ENCODE data around the gene KDELR3. TPM values are rescaled to one million over a fixed set of nuclear protein-coding genes. Genes with fewer than 3 reads are reported as not detected.
A peak's percentile ranks its signal among the peaks of the same experiment; 100 is the strongest.

KDELR3 gene
- total and polyA plus RNA-seq, 10 donors = 1.00 to 4.9 (median 2.9) TPM

GRCh38 chr22:38460426-38460840 is 7.5 kb upstream of the KDELR3 start:
- no peak for DNase-seq
- H3K27me3 ChIP-seq (replicated peaks in 1 of 7) = peaks cover 0 to 100% (median 47%) of the 10 kb centered on the region in 7 donors
- no peak overlapping the region for H3K4me3 ChIP-seq
- no peak overlapping the region for H3K27ac ChIP-seq
- H3K9me3 ChIP-seq = no peaks in the 10 kb centered on the region
- WGBS, 5 donors = 57 to 75% (median 62%) methylated on average over 8 of the region's 8 CpGs
- no peak for TF ChIP-seq CTCF (IDR thresholded peaks at IDR 0.05 in 8 of 11, conservative IDR thresholded peaks at IDR 0.05 in 3 of 11)
- TF ChIP-seq POLR2A (IDR thresholded peaks at IDR 0.05) = no peak
- no peak for TF ChIP-seq POLR2AphosphoS5 (IDR thresholded peaks at IDR 0.05)
- intact Hi-C loops (cut with DNase I; ENCODE audit: low total_unique reads) = no loop called here
- H3K36me3 ChIP-seq = no peaks in the 10 kb centered on the region
- peaks cover 11 to 41% (median 31%) of the 10 kb centered on the region in 6 donors for H3K4me1 ChIP-seq

- Histone ChIP-seq H3K27ac (no peak overlapping the region), H3K9me3 (no peaks in the 10 kb centered on the region), H3K36me3 (no peaks in the 10 kb centered on the region), H3K4me3 (peak overlapping the region in 2 of 8 donors; percentile 9 to 35), H3K27me3 (replicated peaks in 1 of 7) (peaks cover 0 to 100% (median 41%) of the 10 kb centered on the region in 7 donors), H3K4me1 (peaks cover 11 to 35% (median 25%) of the 10 kb centered on the region in 6 donors)
- intact Hi-C loops (cut with DNase I; ENCODE audit: low total_unique reads) = no loop called here
- 49 to 60% (median 57%) methylated on average over 7 to 9 of the region's 9 CpGs for WGBS, 5 donors
- TF ChIP-seq CTCF (IDR thresholded peaks at IDR 0.05 in 8 of 11, conservative IDR thresholded peaks at IDR 0.05 in 3 of 11) (no peak), POLR2AphosphoS5 (IDR thresholded peaks at IDR 0.05) (no peak), POLR2A (IDR thresholded peaks at IDR 0.05) (no peak)
- DNase-seq = no peak
Measured at GRCh38 chr22:38461057-38461413, 6.9 kb upstream of the KDELR3 start.

- Histone ChIP-seq H3K27ac (no peak overlapping the region), H3K4me1 (peaks cover 11 to 30% (median 22%) of the 10 kb centered on the region in 6 donors), H3K36me3 (no peaks in the 10 kb centered on the region), H3K27me3 (replicated peaks in 1 of 7) (peaks cover 0 to 100% (median 36%) of the 10 kb centered on the region in 7 donors), H3K4me3 (peak overlapping the region in 3 of 8 donors; percentile 2 to 35 (median 9)), H3K9me3 (no peaks in the 10 kb centered on the region)
- DNase-seq = peak; percentile 84
- no peak for TF ChIP-seq POLR2A (IDR thresholded peaks at IDR 0.05)
- TF ChIP-seq POLR2AphosphoS5 (IDR thresholded peaks at IDR 0.05) = peak; percentile 29 to 68 (median 68)
- TF ChIP-seq CTCF (IDR thresholded peaks at IDR 0.05 in 8 of 11, conservative IDR thresholded peaks at IDR 0.05 in 3 of 11) = peak in 1 of 11 experiments; percentile 12
- intact Hi-C loops (cut with DNase I; ENCODE audit: low total_unique reads) = no loop called here
- 13 to 20% (median 16%) methylated on average over 42 to 51 of the region's 51 CpGs for WGBS, 5 donors
Measured at GRCh38 chr22:38461414-38462081, 6.3 kb upstream of the KDELR3 start.

GRCh38 chr22:38462960-38463784 is 4.7 kb upstream of the KDELR3 start:
- intact Hi-C loops (cut with DNase I; ENCODE audit: low total_unique reads) = no loop called here
- Histone ChIP-seq H3K4me3 (peak overlapping the region in 1 of 8 donors; percentile 8), H3K4me1 (peaks cover 15 to 43% (median 32%) of the 10 kb centered on the region in 6 donors), H3K27me3 (replicated peaks in 1 of 7) (peaks cover 0 to 100% (median 43%) of the 10 kb centered on the region in 7 donors), H3K36me3 (no peaks in the 10 kb centered on the region), H3K9me3 (no peaks in the 10 kb centered on the region), H3K27ac (no peak overlapping the region)
- WGBS, 5 donors = 22 to 31% (median 26%) methylated on average over 26 to 28 of the region's 28 CpGs
- peak; percentile 72 for DNase-seq
- TF ChIP-seq POLR2AphosphoS5 (IDR thresholded peaks at IDR 0.05) (peak in 1 of 3 donors; percentile 37), CTCF (IDR thresholded peaks at IDR 0.05 in 8 of 11, conservative IDR thresholded peaks at IDR 0.05 in 3 of 11) (no peak), POLR2A (IDR thresholded peaks at IDR 0.05) (no peak)

Data from spleen (tissue), 11 donors.